HAP-1 (cell line): Measurements from ENCODE around the gene PROX1.

Experiments used
- DNase-seq, 2 experiments: peaks; one replicate each; pipeline ENCODE4 v3.0.0-alpha.2; 2016 to 2020; ENCODE audit warnings: low spot score in 2 of 2
- H3K27me3 ChIP-seq: fragments of 250-450 bp; sonication (Bioruptor Pico); 2 replicates; pipeline ENCODE4 v1.5.1; 2020; ENCODE audit warnings: low read depth, mild to moderate bottlenecking, moderate library complexity
- H3K36me3 ChIP-seq: fragments of 250-450 bp; sonication (Bioruptor Pico); replicated peaks from 2 replicates; pipeline ENCODE4 v1.5.1; 2020; ENCODE audit warnings: mild to moderate bottlenecking
- H3K4me1 ChIP-seq: fragments of 250-450 bp; sonication (Bioruptor Pico); 2 replicates; pipeline ENCODE4 v1.5.1; 2020; ENCODE audit warnings: mild to moderate bottlenecking
- H3K4me3 ChIP-seq: fragments of 250-450 bp; sonication (Bioruptor Pico); 2 replicates; pipeline ENCODE4 v1.5.1; 2020; ENCODE audit warnings: mild to moderate bottlenecking, moderate library complexity
- H3K9me3 ChIP-seq: fragments of 250-450 bp; sonication (Bioruptor Pico); 2 replicates; pipeline ENCODE4 v1.5.1; 2020; ENCODE audit warnings: mild to moderate bottlenecking, moderate library complexity
- in situ Hi-C: fragments of 300-500 bp; cut with MboI; formaldehyde crosslinking; loops from 3 replicates; pipeline ENCODE4 v1.14.3; 2020; ENCODE audit warnings: low sequenced_read_pairs, inconsistent platforms, mixed read lengths

Gene PROX1

GRCh38 chr1:213984387-213985208 is 3.2 kb upstream of the PROX1 start:
- no peak overlapping the region for H3K4me3 ChIP-seq
- in situ Hi-C loops: no loop called here
- no peak for DNase-seq
- H3K9me3 ChIP-seq: no peaks in the 10 kb centered on the region
- no peaks in the 10 kb centered on the region for H3K36me3 ChIP-seq
- no peaks in the 10 kb centered on the region for H3K27me3 ChIP-seq
- peaks cover 16% of the 10 kb centered on the region for H3K4me1 ChIP-seq

- no peak for DNase-seq
- H3K9me3 ChIP-seq: no peaks in the 10 kb centered on the region
- H3K36me3 ChIP-seq: no peaks in the 10 kb centered on the region
- H3K4me3 ChIP-seq: no peak overlapping the region
- no peaks in the 10 kb centered on the region for H3K27me3 ChIP-seq
- peaks cover 21% of the 10 kb centered on the region for H3K4me1 ChIP-seq
- in situ Hi-C loops: no loop called here
Observed at GRCh38 chr1:213985209-213986019, 2.4 kb upstream of the PROX1 start.

GRCh38 chr1:213986020-213986924 is 1.5 kb upstream of the PROX1 start:
- H3K9me3 ChIP-seq: no peaks in the 10 kb centered on the region
- H3K36me3 ChIP-seq: no peaks in the 10 kb centered on the region
- H3K4me1 ChIP-seq: peaks cover 28% of the 10 kb centered on the region
- in situ Hi-C loops: no loop called here
- DNase-seq: no peak
- peak overlapping the region; percentile 48; the same call in 1 of the 2 replicates for H3K4me3 ChIP-seq
- no peaks in the 10 kb centered on the region for H3K27me3 ChIP-seq

- H3K4me1 ChIP-seq: peaks cover 32% of the 10 kb centered on the region
- no peaks in the 10 kb centered on the region for H3K27me3 ChIP-seq
Observed at GRCh38 chr1:213986925-213987250, 885 bp upstream of the PROX1 start.

GRCh38 chr1:213987422-213987926 is 299 bp upstream of the PROX1 start:
- H3K4me3 ChIP-seq: peak overlapping the region; percentile 48
- in situ Hi-C loops: no loop called here
- peaks cover 30% of the 10 kb centered on the region for H3K4me1 ChIP-seq
- H3K36me3 ChIP-seq: no peaks in the 10 kb centered on the region
- no peaks in the 10 kb centered on the region for H3K27me3 ChIP-seq
- no peaks in the 10 kb centered on the region for H3K9me3 ChIP-seq
- peak in 1 of 2 experiments; percentile 92 for DNase-seq

More at GRCh38 chr1:213986925-213987250, 885 bp upstream of the PROX1 start:
- in situ Hi-C loops: no loop called here
- no peaks in the 10 kb centered on the region for H3K36me3 ChIP-seq
- H3K9me3 ChIP-seq: no peaks in the 10 kb centered on the region
- peak overlapping the region; percentile 48 for H3K4me3 ChIP-seq
- no peak for DNase-seq

- Histone ChIP-seq H3K27me3 (no peaks in the 10 kb centered on the region), H3K36me3 (no peaks in the 10 kb centered on the region), H3K9me3 (no peaks in the 10 kb centered on the region), H3K4me3 (peak overlapping the region; percentile 48), H3K4me1 (peaks cover 25% of the 10 kb centered on the region)
- in situ Hi-C loops: no loop called here
- peak; percentile 51 to 71 for DNase-seq
Observed at GRCh38 chr1:213988507-213989001, 781 bp downstream of the PROX1 start.

- no peaks in the 10 kb centered on the region for H3K36me3 ChIP-seq
- H3K9me3 ChIP-seq: no peaks in the 10 kb centered on the region
- H3K4me3 ChIP-seq: peak overlapping the region; percentile 48
- H3K4me1 ChIP-seq: peaks cover 25% of the 10 kb centered on the region
- H3K27me3 ChIP-seq: no peaks in the 10 kb centered on the region
- DNase-seq: peak; percentile 45 to 66
- in situ Hi-C loops: no loop called here
Observed at GRCh38 chr1:213989002-213989855, 1.5 kb downstream of the PROX1 start.

GRCh38 chr1:213993929-213994328 is 6.2 kb downstream of the PROX1 start:
- no peaks in the 10 kb centered on the region for H3K9me3 ChIP-seq
- no peaks in the 10 kb centered on the region for H3K36me3 ChIP-seq
- DNase-seq: no peak
- in situ Hi-C loops: no loop called here
- H3K27me3 ChIP-seq: no peaks in the 10 kb centered on the region
- no peak overlapping the region for H3K4me3 ChIP-seq
- H3K4me1 ChIP-seq: peaks cover 20% of the 10 kb centered on the region

- Histone ChIP-seq H3K4me3 (no peak overlapping the region), H3K9me3 (no peaks in the 10 kb centered on the region), H3K27me3 (no peaks in the 10 kb centered on the region), H3K36me3 (no peaks in the 10 kb centered on the region), H3K4me1 (peaks cover 23% of the 10 kb centered on the region)
- no peak for DNase-seq
- in situ Hi-C loops: no loop called here
Observed at GRCh38 chr1:213994888-213995287, 7.1 kb downstream of the PROX1 start.

GRCh38 chr1:213995603-213996002 is 7.8 kb downstream of the PROX1 start:
- Histone ChIP-seq H3K4me3 (no peak overlapping the region), H3K36me3 (no peaks in the 10 kb centered on the region), H3K27me3 (no peaks in the 10 kb centered on the region), H3K4me1 (peaks cover 24% of the 10 kb centered on the region), H3K9me3 (no peaks in the 10 kb centered on the region)
- DNase-seq: no peak
- in situ Hi-C loops: no loop called here

GRCh38 chr1:213996320-213997037 is 8.7 kb downstream of the PROX1 start:
- Histone ChIP-seq H3K9me3 (no peaks in the 10 kb centered on the region), H3K27me3 (no peaks in the 10 kb centered on the region), H3K4me1 (peaks cover 19% of the 10 kb centered on the region), H3K36me3 (no peaks in the 10 kb centered on the region), H3K4me3 (no peak overlapping the region)
- DNase-seq: no peak
- in situ Hi-C loops: no loop called here
